Measurements from ENCODE around the gene NAA16. TPM values are rescaled to one million over a fixed set of nuclear protein-coding genes. Genes with fewer than 3 reads are reported as not detected.

The NAA16 gene
- total and polyA plus RNA-seq, 10 of the 15 experiments (the other 5 are each of a cell fraction or from before 2014, with no cell fraction given), result 5.4 to 18.5 (median 13.2) TPM

DNA sequence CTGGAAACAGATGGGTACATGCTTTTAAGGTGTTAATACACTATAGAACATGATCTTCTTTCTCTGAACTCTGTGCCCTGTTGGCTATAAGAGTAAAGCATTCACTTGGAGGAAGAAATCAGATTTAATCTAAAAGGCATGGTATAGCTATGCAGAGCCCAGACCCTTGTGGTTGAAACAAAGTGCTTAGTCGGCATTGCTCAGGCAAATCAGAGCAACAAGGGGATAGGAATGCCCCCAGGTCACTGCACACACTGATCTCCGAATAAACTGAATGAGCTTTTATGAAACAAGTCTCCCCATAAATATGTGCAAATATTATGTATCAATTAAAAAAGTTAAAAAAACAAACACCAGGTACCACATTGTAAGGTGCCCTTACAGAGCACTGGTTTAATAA lies 94.3 kb downstream of the NAA16 start:
- H3K27ac ChIP-seq (ENCODE audit: control insufficient read depth, insufficient read depth), result no peak overlapping the region
- H3K27me3 ChIP-seq (replicated peaks in 1 of 2; ENCODE audit: control insufficient read depth in 2 of 2, insufficient read depth in 2 of 2, low read length in 1 of 2), result no peaks in the 10 kb centered on the region; a peak in 1 of 4 replicates
- no peaks in the 10 kb centered on the region for H4K20me1 ChIP-seq (ENCODE audit: control insufficient read depth, insufficient read depth)
- 52% methylated on average over 2 of the region's 2 CpGs for WGBS (ENCODE audit: insufficient coverage, insufficient replicate concordance, low lambda C conversion rate, missing lambda C conversion rate)
- H3K9ac ChIP-seq (ENCODE audit: control insufficient read depth, insufficient read depth, low read length), result no peak overlapping the region
- DNase-seq (ENCODE audit: low read depth, low spot score) (no peak), ATAC-seq (no peak), FAIRE-seq (no peak)
- in situ Hi-C loops (cut with MboI), result no loop called here
- ChIA-PET POLR2A (no interaction called here), SMC1A (ENCODE audit: uncharacterized antibody, unreplicated experiment) (interaction anchor here (1.0 to 1.3 kb wide), 4 partner anchors 13 to 263 kb away, joined by 3 to 5 read pairs (median 3); no protein-coding TSS in a partner anchor), CTCF (interaction anchor here (0.7 to 1.3 kb wide), 3 partner anchors 18 to 138 kb away, joined by 3 read pairs; no protein-coding TSS in a partner anchor), RAD21 (ENCODE audit: unreplicated experiment) (no interaction called here)
- no TSS peak for BruUV-seq (replicated peaks)
- H3K4me2 ChIP-seq (ENCODE audit: control insufficient read depth, insufficient read depth), result no peak overlapping the region
- no peak overlapping the region for H2AFZ ChIP-seq (ENCODE audit: control insufficient read depth, low read depth, low read length)
- intact Hi-C loops (cut with micrococcal nuclease; ENCODE audit: unreplicated experiment), result no loop called here
- no peak for TF ChIP-seq BMI1 (IDR thresholded peaks at IDR 0.05; ENCODE audit: borderline replicate concordance)
- no peak for TF ChIP-seq CHD1 (IDR thresholded peaks at IDR 0.05; ENCODE audit: low read depth, low read length)
- no peak for TF ChIP-seq NRF1 (conservative IDR thresholded peaks at IDR 0.05; ENCODE audit: low read depth, low read length)
- no peak for TF ChIP-seq POLR2AphosphoS2 (IDR thresholded peaks at IDR 0.05; ENCODE audit: low read depth, low read length)
- TF ChIP-seq TARDBP (IDR thresholded peaks at IDR 0.05; ENCODE audit: borderline replicate concordance), result no peak
- TF ChIP-seq CBX3 (IDR thresholded peaks at IDR 0.05; ENCODE audit: borderline replicate concordance, low read depth), result no peak
- no peak for TF ChIP-seq RUNX3 (IDR thresholded peaks at IDR 0.05; ENCODE audit: low read length)
- TF ChIP-seq DPF2 (IDR thresholded peaks at IDR 0.05), result no peak
- TF ChIP-seq, protein P1, sequence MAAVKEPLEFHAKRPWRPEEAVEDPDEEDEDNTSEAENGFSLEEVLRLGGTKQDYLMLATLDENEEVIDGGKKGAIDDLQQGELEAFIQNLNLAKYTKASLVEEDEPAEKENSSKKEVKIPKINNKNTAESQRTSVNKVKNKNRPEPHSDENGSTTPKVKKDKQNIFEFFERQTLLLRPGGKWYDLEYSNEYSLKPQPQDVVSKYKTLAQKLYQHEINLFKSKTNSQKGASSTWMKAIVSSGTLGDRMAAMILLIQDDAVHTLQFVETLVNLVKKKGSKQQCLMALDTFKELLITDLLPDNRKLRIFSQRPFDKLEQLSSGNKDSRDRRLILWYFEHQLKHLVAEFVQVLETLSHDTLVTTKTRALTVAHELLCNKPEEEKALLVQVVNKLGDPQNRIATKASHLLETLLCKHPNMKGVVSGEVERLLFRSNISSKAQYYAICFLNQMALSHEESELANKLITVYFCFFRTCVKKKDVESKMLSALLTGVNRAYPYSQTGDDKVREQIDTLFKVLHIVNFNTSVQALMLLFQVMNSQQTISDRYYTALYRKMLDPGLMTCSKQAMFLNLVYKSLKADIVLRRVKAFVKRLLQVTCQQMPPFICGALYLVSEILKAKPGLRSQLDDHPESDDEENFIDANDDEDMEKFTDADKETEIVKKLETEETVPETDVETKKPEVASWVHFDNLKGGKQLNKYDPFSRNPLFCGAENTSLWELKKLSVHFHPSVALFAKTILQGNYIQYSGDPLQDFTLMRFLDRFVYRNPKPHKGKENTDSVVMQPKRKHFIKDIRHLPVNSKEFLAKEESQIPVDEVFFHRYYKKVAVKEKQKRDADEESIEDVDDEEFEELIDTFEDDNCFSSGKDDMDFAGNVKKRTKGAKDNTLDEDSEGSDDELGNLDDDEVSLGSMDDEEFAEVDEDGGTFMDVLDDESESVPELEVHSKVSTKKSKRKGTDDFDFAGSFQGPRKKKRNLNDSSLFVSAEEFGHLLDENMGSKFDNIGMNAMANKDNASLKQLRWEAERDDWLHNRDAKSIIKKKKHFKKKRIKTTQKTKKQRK (IDR thresholded peaks at IDR 0.05; ENCODE audit: low read depth, low read length), result no peak
- TF ChIP-seq, protein P2, sequence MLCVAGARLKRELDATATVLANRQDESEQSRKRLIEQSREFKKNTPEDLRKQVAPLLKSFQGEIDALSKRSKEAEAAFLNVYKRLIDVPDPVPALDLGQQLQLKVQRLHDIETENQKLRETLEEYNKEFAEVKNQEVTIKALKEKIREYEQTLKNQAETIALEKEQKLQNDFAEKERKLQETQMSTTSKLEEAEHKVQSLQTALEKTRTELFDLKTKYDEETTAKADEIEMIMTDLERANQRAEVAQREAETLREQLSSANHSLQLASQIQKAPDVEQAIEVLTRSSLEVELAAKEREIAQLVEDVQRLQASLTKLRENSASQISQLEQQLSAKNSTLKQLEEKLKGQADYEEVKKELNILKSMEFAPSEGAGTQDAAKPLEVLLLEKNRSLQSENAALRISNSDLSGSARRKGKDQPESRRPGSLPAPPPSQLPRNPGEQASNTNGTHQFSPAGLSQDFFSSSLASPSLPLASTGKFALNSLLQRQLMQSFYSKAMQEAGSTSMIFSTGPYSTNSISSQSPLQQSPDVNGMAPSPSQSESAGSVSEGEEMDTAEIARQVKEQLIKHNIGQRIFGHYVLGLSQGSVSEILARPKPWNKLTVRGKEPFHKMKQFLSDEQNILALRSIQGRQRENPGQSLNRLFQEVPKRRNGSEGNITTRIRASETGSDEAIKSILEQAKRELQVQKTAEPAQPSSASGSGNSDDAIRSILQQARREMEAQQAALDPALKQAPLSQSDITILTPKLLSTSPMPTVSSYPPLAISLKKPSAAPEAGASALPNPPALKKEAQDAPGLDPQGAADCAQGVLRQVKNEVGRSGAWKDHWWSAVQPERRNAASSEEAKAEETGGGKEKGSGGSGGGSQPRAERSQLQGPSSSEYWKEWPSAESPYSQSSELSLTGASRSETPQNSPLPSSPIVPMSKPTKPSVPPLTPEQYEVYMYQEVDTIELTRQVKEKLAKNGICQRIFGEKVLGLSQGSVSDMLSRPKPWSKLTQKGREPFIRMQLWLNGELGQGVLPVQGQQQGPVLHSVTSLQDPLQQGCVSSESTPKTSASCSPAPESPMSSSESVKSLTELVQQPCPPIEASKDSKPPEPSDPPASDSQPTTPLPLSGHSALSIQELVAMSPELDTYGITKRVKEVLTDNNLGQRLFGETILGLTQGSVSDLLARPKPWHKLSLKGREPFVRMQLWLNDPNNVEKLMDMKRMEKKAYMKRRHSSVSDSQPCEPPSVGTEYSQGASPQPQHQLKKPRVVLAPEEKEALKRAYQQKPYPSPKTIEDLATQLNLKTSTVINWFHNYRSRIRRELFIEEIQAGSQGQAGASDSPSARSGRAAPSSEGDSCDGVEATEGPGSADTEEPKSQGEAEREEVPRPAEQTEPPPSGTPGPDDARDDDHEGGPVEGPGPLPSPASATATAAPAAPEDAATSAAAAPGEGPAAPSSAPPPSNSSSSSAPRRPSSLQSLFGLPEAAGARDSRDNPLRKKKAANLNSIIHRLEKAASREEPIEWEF (IDR thresholded peaks at IDR 0.05; ENCODE audit: insufficient replicate concordance, low read depth, low read length), result no peak
- no peak for TF ChIP-seq MEF2A (IDR thresholded peaks at IDR 0.05; ENCODE audit: insufficient read depth, low read depth, low read length)
- no peaks in the 10 kb centered on the region for H3K9me3 ChIP-seq (replicated peaks; ENCODE audit: control insufficient read depth, insufficient read depth, low read length)
- no peaks in the 10 kb centered on the region for H3K4me1 ChIP-seq (ENCODE audit: control insufficient read depth, insufficient read depth, low read length)
- no peaks in the 10 kb centered on the region for H3K36me3 ChIP-seq (ENCODE audit: control insufficient read depth in 2 of 2, insufficient read depth in 2 of 2, low read length in 1 of 2)
- H3K79me2 ChIP-seq (ENCODE audit: control insufficient read depth, insufficient read depth, low read length), result no peaks in the 10 kb centered on the region
- no peak overlapping the region for H3K4me3 ChIP-seq

Measured in GM12878 (cell line).